Embryonic facial prominence (tissue), 1 donor: ENCODE results near the gene XKR3.
"Not testable (repeated sequence)": the region's sequence is repeated elsewhere in the genome, so short reads cannot be mapped to it uniquely, and the experiment has no call there.

ENCODE experiments used
- DNase-seq: peaks from one replicate; pipeline ENCODE4 v3.0.0-alpha.2; 2016; ENCODE audit errors: extremely low spot score

The XKR3 gene

GRCh38 chr22:16824716-16825687 lies at the start of gene XKR3:
Gene XKR3 (minus strand): TSS chr22:16825411. CDS start chr22:16808073, 17,338 bp downstream.
- DNase-seq = no peak

- DNase-seq = not testable (repeated sequence)
Measured at GRCh38 chr22:16869640-16870039, 44.4 kb upstream of the XKR3 start.

- no peak for DNase-seq
Measured at GRCh38 chr22:16866167-16866566, 41.0 kb upstream of the XKR3 start.

GRCh38 chr22:16856851-16857250 lies 31.6 kb upstream of the XKR3 start:
- not testable (repeated sequence) for DNase-seq

DNA sequence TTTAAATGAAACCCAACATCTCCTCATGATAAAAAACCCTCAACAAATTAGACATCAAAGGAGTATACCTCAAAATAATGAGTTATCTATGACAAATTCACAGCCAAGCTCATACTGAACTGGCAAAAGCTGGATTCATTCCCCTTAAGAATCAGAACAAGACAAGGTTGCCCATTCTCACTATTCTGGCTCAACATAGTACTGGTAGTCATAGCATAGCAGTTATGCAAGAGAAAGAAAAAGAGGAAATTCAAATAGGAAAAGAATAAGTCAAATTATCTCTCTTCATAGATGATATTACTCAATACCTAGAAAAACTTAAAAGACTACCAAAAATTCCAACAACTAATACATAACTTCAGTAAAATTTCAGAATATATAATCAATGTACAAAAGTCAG lies 29.4 kb upstream of the XKR3 start:
- no peak for DNase-seq

DNA sequence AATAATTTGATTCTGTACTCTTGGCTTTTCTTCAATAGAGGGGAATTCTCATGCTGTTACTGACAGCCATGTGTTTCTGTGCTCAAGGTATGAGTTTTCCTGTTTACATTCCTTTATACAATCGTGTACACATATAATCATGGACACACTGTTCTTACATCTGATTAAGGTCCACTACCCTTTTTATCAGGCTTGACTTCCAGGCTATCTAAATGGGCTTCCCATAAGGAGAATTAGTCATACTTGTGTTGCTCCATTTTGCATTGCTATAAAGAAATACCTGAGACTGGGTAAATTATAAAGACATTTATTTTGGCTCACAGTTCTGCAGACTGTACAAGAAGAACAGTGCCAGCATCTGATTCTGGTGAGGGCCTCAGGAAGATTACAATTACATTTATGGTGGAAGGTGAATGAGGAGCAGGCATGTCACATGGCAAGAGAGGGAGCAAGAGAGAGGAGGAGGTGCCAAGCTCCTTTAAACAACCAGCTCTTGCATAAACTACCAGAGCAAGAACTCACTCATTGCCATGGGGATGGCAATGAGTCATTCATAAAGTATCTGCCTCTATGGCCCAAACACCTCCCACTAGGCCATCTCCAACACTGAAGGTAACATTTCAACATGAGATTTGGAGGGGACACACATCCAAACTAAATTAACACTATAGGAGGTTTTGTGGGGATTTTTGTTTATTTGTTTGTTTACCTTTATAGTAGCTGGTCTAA lies 26.2 kb upstream of the XKR3 start:
- DNase-seq = not testable (repeated sequence)

DNA sequence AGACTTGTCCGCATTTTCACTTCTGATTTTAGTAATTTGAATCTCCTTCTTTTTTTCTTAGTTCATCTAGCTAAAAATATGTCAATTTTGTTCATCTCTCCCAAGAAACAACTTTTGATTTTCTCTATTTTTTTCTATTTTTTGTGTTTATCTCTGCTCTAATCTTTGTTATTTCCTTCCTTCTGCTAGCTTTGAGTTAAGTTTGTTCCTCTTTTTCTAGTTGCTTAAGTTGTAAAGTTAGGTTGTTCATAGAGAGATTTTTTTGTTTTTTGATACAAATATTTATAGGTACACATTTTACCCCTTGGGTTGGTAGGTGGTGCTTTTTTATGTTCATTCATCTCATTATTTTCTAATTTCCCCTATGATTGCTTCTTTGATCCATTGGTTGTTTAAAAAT lies 22.1 kb upstream of the XKR3 start:
- no peak for DNase-seq

DNA sequence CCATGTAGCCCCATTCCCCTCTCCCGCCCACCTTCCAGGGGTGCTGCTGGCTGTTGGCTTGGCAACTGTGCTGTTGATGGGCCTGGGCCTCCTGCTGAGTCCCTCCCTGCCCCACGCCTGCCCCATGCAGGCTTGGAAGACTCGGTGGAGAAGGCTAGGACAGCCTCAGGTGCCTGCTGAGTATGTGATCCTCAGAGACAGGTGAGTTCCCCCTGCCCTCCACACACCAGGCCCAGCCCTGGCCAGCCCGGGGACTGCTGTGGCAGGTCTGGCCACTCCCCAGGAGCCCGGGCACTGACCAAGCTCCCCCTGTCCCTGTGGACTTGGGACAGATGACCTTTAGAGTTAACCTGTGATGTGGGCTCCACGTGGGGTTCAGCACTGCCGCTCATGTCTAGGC lies 20.7 kb upstream of the XKR3 start:
- DNase-seq = no peak

DNA sequence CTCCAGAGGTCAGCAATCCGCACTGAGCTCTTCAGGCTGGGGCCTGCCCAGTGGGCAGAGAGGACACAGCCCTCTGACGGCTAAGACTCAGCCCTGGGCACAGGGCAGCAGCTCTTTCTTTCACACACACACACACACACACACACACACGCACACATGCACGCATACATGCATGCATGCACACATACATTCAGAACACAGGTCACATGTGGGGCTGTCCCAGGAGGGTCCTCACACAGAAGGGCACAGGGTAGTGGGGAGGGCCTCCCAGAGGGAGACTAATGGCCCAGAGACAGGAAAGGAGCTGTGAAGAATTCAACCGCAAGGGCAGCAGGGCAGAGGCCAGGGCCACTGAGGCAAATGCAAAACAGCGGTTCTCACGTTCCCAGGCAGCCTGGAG lies 20.3 kb upstream of the XKR3 start:
- DNase-seq = no peak

- no peak for DNase-seq
Measured at GRCh38 chr22:16844529-16844928, 19.3 kb upstream of the XKR3 start.

- no peak for DNase-seq
Measured at GRCh38 chr22:16838073-16838472, 12.9 kb upstream of the XKR3 start.

DNA sequence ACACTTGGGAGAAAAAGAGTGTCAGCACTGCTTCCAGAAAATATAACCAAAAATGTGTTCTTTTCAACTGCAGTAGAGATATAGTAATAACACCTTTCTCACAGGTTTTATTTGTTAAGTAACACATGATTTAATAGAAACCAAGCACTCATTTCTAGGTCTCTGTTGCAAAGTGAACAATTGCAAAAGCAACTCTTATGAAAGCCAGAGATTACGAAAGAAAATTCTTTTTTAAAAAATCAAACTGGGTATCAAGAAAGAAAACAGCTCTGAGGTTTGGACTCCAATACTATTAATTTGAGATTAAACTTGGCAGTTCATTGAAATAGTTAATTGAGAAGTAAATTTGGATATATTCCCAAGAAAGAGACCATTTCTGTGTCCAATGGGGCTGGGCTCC lies 9.8 kb upstream of the XKR3 start:
- DNase-seq = no peak

GRCh38 chr22:16831257-16831656 lies 6.0 kb upstream of the XKR3 start:
- DNase-seq = no peak

DNA sequence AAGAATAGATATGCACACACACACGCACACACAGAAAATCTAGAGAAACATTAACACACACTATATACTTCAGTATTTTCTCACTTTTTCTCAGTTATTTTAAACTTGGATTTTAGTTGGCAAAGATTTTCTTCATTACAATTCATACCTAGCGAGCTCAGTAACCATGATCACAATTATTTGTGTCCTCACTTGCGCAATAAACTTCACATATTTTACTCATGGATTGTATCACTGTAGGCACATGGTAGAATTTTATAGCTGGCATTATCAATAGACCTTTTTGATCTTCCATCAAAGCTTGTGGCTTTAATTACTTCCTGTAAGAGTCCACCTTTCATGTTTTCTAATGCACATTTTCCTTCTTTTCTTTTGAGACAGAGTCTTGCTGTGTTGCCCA lies 4.8 kb upstream of the XKR3 start:
- no peak for DNase-seq

DNA sequence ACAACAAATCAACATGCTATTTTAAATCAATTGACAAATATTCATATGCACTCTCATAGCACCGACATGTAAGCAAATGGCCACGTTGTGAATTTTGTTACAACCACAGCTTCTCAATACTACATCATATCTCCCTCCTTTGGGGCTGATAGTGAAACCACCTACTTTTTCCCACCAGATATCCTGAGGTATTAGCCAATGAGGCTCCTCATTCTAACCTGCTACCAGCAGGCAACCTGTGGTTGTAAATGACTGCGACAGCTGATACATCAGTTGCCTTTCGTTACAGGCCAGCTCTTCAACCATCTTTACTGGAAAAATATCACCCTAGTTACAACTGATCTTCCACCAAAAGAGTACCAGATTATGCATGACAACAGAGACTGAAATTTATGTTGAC lies 3.7 kb upstream of the XKR3 start:
- DNase-seq = no peak

DNA sequence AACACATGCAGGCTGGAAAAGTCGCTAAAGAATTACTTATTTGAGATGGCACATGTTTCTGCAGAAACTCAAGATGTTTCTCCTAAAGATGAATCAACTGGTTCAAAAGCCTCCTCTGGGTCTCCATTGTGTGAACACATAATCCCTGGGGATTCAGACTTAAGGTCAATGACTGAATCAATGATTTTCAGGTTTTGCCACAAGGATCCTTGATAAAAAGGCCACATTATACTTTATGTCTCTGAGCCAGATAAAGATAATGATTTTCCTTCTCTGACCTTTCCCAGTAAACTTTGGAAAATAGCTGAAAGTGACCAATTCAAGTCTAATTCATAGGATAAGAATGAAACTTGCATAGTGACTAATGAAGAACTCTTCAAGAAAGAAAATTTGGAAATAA lies 2.3 kb upstream of the XKR3 start:
- DNase-seq = no peak

- no peak for DNase-seq
Measured at GRCh38 chr22:16819249-16819648, 6.0 kb downstream of the XKR3 start.

DNA sequence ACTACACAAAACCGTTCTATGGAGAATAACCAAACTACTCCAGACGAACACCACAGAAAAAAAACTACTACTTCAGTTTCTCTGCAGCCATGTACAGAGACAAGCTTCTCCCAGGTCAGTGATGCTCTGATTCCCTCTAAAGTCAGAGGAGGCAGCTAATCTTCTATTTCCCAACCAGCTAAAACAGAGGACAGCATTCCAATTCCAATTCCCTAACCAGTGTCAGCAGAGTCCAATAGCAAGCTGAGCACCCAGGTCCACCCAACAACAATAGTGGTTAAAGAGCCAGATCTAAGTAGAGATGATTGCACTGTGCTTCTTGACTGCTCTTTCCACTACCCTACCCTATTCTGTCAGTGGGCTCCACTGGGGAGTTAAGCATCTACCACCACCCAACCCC lies 6.7 kb downstream of the XKR3 start:
- DNase-seq = no peak

GRCh38 chr22:16815073-16815472 lies 10.1 kb downstream of the XKR3 start:
- DNase-seq = no peak

- DNase-seq = no peak
Measured at GRCh38 chr22:16810188-16810802, 14.9 kb downstream of the XKR3 start.

DNA sequence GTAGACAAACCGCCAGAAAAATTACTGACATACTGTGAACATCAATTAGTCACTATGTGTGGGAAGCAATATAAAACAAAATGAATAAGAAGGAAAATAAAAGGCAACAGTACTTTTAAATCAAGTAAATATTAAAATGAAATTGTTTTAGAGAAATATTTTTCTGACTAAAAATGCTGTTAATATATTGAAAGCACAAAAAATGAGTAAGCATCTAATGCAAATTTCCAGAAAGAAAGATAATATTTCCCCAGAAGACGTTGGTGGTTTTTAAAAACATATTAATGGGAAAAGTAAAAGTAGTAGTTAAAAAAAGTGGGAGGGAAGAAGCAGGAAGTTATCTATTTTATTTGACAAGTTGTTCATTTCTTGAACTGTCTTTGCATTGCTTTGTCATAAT lies 16.5 kb downstream of the XKR3 start:
- DNase-seq = no peak

- DNase-seq = no peak
Measured at GRCh38 chr22:16807109-16807508, 18.1 kb downstream of the XKR3 start.

- DNase-seq = no peak
Measured at GRCh38 chr22:16806401-16806800, 18.8 kb downstream of the XKR3 start.
